GM18502 (cell line): ENCODE results near the gene KDM1B.
A peak's percentile ranks its signal among the peaks of the same experiment; 100 is the strongest.

Source experiments
- ATAC-seq: cut with Tn5 transposase; IDR thresholded peaks from one replicate; pipeline ENCODE4 v1.9.1; 2021; ENCODE audit warnings: mild to moderate bottlenecking; ENCODE audit not compliant: unreplicated experiment, poor library complexity

The KDM1B gene, protein sequence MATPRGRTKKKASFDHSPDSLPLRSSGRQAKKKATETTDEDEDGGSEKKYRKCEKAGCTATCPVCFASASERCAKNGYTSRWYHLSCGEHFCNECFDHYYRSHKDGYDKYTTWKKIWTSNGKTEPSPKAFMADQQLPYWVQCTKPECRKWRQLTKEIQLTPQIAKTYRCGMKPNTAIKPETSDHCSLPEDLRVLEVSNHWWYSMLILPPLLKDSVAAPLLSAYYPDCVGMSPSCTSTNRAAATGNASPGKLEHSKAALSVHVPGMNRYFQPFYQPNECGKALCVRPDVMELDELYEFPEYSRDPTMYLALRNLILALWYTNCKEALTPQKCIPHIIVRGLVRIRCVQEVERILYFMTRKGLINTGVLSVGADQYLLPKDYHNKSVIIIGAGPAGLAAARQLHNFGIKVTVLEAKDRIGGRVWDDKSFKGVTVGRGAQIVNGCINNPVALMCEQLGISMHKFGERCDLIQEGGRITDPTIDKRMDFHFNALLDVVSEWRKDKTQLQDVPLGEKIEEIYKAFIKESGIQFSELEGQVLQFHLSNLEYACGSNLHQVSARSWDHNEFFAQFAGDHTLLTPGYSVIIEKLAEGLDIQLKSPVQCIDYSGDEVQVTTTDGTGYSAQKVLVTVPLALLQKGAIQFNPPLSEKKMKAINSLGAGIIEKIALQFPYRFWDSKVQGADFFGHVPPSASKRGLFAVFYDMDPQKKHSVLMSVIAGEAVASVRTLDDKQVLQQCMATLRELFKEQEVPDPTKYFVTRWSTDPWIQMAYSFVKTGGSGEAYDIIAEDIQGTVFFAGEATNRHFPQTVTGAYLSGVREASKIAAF

DNA sequence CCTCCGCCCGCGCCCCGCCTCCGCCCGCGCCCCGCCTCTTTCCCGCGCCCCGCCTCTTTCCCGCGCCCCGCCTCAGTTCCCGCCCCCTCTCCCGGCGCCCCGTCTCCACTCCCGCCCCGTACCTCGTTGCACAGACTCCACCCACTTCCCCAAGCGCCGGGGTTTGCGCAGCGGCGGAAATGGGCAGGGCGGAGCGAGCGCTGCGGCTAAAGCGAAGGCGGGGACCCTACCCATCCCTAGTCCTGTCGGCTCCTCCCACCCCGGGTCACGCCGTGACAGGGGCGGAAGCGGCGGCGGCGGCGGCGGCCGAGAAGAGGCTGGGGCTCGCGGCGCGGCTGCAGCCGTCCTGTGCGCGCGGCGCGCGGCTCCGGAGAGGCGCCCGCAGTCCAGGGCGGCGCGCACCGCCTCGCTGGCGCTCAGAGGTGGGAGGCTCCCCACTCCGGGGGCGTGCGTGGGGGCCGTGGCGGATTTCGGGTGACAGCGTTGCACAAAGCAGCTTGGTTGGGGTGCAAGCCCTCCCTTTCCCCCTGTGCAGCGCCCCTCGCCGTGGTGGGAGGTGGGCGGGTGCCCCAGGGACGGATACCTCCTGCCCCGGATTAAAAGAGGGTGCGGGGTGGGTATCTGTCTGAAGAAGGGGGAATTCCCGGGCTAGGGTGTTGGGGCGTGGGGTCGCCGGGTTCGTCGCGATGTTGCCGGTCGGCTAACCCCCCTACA, at the start of gene KDM1B:
Gene KDM1B (plus strand): TSS at position 273 of the 714 bp plus-strand sequence. CDS start 4,474 bp downstream, outside the sequence.
- ATAC-seq: peak; percentile 87

GRCh38 chr6:18107061-18107460, 48.2 kb upstream of the KDM1B start:
- ATAC-seq: no peak

DNA sequence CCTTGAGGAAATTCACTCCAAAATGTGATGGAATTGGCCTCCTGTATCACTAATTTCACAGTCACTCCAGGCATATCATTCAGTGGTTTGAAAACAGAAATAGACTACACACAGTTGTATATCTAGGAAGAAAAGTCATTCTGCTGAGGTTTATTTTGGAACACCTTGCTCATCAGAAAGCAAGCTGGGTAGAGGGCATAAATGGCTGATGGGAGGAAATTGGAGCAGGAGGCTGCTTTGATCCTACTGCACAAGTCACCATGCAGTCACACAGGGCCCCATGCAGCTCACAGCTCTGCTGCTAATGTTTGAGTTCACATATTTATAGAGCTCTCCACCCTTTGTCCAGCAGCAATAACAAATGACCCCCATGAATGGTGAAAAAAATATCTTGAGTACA, 45.1 kb upstream of the KDM1B start:
- no peak for ATAC-seq

- no peak for ATAC-seq
Observed at GRCh38 chr6:18115356-18115755, 39.9 kb upstream of the KDM1B start.

GRCh38 chr6:18117136-18117535, 38.1 kb upstream of the KDM1B start:
- ATAC-seq: no peak

DNA sequence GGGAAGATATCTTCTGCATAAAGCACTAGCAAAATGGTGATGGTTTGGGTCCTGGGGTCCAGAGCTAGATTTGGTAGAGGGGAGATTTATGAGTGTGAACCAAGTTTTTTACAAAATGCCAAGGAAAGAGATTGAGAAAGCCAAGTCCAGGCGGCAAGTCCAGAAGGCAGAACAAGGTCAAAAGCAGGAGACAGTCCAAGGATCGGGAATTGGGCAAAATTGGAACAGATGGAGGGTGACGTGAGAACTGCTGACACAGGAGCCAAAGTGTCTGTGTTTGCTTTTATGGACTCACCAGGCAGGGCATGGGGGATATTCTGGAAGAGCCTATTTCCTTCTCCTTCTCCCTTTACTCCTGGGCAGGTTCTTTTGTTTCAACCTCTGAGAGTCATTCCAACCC, 36.9 kb upstream of the KDM1B start:
- ATAC-seq: no peak

- no peak for ATAC-seq
Observed at GRCh38 chr6:18119236-18119635, 36.0 kb upstream of the KDM1B start.

DNA sequence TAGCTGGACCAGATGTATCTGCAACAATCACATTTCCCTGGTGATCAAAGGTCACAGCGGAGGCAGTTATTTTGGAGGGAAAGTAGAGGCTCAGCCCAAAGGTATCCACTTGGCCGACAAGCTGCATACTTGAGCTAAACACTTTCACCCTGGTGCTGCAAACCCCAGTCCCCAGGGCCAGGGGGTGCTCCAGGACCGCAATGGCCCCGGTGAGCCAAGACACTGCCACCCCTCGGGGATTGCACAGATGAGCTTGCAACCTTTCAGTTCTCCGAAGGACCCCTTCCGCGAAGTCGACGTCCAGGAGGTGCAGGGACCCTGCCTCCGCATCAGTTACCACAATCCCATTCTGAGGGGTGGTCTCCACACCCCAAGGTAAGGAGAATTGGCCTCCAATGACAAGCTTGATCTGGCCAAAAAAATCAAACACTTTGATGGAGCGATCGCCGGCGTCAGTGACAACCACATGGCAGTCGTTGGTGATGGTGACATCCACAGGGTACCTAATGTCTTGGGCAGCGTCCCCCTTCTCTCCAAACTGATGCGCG, 33.6 kb upstream of the KDM1B start:
- no peak for ATAC-seq

- peak; percentile 100 for ATAC-seq
Observed at GRCh38 chr6:18122128-18123093, 32.8 kb upstream of the KDM1B start, which contains the start of gene NHLRC1. NHLRC1 (minus strand) TSS chr6:18122677; CDS start chr6:18122606, 71 bp downstream.

DNA sequence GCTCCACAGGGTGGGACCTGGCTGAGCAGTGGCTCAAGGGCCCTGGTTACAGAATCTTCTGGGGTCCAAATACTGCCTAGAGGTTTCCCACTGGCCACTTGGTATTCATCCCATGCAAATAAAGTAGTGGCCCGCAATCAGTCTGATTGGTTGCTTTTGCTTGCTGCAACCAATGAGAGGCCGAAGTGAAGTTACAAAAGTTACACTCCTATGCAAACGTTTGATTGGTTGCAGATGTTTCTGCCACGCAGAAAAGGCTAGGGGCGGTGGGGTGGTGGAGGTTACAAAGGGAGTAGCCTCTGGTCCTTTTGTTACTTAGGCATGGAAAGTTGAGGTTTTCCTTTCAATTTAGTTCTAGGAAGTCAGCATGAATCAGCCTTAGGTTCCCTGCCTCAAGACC, 29.1 kb upstream of the KDM1B start:
- no peak for ATAC-seq

- no peak for ATAC-seq
Observed at GRCh38 chr6:18132346-18132745, 22.9 kb upstream of the KDM1B start.

- ATAC-seq: no peak
Observed at GRCh38 chr6:18135171-18135570, 20.1 kb upstream of the KDM1B start.

DNA sequence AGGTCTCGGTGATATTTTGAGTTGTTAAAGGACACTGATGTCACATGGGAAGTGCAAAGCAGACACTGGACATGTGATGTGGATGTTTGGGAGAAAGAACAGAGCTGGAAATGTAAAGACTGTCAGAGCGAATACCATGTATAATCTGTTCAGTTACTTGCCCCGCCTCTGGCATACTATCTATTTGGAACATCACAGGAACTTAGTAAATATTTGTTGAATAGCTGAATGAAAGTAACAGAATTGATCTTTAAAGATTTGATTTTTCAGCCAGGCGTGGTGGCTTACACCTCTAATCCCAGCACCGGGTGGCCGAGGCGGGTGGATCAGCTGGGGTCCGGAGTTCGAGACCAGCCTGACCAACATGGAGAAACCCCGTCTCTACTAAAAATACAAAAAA, 19.0 kb upstream of the KDM1B start:
- no peak for ATAC-seq

DNA sequence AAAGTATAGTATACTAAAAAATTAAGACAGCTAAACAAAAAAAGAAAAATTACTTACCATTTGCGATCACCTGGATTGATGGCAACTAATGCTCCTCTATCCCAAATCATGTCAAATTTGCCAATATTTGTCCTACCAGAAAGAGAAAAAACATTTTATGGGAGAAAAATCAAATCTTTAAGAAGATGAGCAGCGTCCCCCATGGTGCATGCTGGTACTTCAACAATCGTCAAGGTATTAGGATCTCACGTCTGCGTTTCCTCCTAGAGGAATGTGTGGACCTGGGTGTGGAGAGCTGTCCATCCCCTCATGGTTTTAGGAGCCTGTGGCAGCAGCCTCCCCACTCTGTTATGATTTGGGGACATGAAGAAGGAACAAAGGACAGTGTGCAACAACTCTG, 16.3 kb upstream of the KDM1B start:
- ATAC-seq: no peak

- no peak for ATAC-seq
Observed at GRCh38 chr6:18139935-18140621, 15.1 kb upstream of the KDM1B start.

DNA sequence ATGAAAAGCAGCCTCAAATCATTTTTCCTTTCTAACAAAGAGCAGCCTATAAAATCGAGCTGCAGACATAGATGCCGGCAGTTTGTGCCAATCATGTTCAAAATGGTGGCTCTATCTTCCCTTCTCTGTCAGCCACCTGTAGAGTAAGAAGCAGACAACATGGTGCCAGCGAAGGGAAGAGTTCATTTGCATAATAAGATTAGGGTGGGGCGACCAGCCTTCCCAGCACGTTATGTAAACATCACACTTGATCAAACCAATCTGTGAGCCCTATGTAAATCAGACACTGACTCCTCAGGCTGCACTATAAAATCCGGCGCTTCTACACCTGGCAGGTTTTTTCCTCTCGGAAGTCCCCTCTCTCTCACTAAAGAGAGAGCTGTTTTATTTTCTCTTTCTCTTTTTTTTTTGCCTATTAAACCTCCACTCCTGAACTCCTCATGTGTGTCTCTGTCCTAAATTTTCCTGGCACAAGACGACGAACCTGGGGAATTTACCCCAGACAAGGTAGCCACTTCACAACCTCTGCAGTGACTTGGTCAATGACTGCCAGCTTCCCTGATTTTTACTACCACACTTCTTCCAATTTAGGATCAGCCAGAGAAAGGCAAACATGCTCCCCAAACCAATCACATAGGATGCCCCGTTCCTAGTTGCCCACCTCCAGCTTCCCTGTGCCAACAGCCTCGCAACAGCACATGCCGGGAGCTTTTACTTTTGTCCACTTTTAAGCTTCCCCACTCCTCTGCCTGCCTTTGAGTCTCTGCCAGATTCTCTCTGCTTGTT, 13.2 kb upstream of the KDM1B start:
- ATAC-seq: no peak

DNA sequence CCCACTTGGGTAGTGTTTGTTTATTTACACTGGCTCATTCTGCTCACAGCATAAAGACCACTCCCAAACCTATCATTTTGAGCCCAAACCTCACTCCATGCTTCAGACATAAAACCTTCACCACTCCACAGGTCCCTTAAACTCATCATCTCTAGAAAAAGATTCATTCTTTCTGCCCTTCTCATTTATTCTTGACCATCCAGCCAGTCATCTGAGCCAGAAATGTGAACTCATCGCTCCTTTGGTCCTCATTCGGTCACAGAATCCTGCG, 12.7 kb upstream of the KDM1B start:
- ATAC-seq: no peak

DNA sequence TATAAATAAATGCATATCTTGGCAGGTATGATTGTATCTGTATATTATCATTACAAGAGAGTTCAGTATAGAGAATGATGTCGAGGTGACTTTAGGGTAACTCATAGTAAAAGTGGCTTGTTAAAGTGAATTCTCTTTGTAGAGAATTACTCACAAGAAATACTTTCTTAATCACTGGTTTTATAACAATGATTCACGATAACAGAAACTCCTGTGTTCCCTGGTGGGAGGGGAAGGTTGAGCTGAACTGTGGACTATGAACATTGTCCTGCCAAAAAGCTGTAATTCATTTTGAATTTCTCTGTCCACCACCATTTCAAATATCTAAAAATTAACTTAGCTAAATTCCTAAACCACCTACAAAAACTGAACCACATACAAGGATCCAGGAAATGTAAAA, 8.1 kb upstream of the KDM1B start:
- ATAC-seq: no peak
